Measurements from ENCODE around the gene MED25. TPM values are rescaled to one million over a fixed set of nuclear protein-coding genes. Genes with fewer than 3 reads are reported as not detected.

The MED25 gene
- total and polyA plus RNA-seq, 2 experiments from 2014 or later, result 45.6 to 58.6 TPM

GRCh38 chr19:49877879-49878743 is 60.0 kb downstream of the MED25 start:
- TF ChIP-seq POLR2AphosphoS5 (IDR thresholded peaks at IDR 0.05; ENCODE audit: low read depth) (peak; percentile 70; the same call in 1 of the 2 replicates), REST (IDR thresholded peaks at IDR 0.05; ENCODE audit: unreplicated experiment) (no peak)
- H3K27me3 Mint-ChIP-seq (ENCODE audit: insufficient read depth, low read depth, poor library complexity), result peaks cover 18% of the 10 kb centered on the region
- peak overlapping the region; percentile 92 for H3K4me2 ChIP-seq
- peaks cover 38% of the 10 kb centered on the region for H3K79me2 ChIP-seq (replicated peaks; ENCODE audit: insufficient read depth)
- H2AFZ ChIP-seq, result no peak overlapping the region
- H3K27me3 ChIP-seq (ENCODE audit: insufficient read depth), result no peaks in the 10 kb centered on the region
- DNase-seq (ENCODE audit: low spot score), result peak; percentile 99
- peaks cover under 1% of the 10 kb centered on the region; the same call in 1 of the 3 replicates for H3K9me3 Mint-ChIP-seq
- peaks cover 17% of the 10 kb centered on the region; the same call in 1 of the 2 replicates for H3F3A ChIP-seq (replicated peaks; ENCODE audit: low read depth)
- peak; percentile 73 for ATAC-seq
- peaks cover 16% of the 10 kb centered on the region; the same call in 1 of the 2 replicates for H3K4me1 ChIP-seq (ENCODE audit: insufficient read depth)
- peak overlapping the region; percentile 96 for H3K27ac ChIP-seq (ENCODE audit: low read depth)
- peaks cover 8% of the 10 kb centered on the region for H4K20me1 ChIP-seq (replicated peaks; ENCODE audit: insufficient read depth)
- H3K36me3 Mint-ChIP-seq (ENCODE audit: low read depth), result peaks cover 53% of the 10 kb centered on the region
- peaks cover 25% of the 10 kb centered on the region for H3K36me3 ChIP-seq (ENCODE audit: insufficient read depth)
- peak overlapping the region; percentile 63 for H3K4me3 ChIP-seq
- H3K4me3 Mint-ChIP-seq, result no peak overlapping the region
- no peak overlapping the region; the same call in 1 of the 2 replicates for H3K27ac Mint-ChIP-seq
- H3K9me2 ChIP-seq (ENCODE audit: insufficient read depth), result no peaks in the 10 kb centered on the region
- peaks cover 26% of the 10 kb centered on the region for H3K4me1 Mint-ChIP-seq

- H3K36me3 ChIP-seq (ENCODE audit: insufficient read depth), result peaks cover 28% of the 10 kb centered on the region
- H3K4me2 ChIP-seq, result peak overlapping the region; percentile 92
- no peak overlapping the region for H2AFZ ChIP-seq
- DNase-seq (ENCODE audit: low spot score) (no peak), ATAC-seq (no peak)
- peak overlapping the region; percentile 63 for H3K4me3 ChIP-seq
- peaks cover 8% of the 10 kb centered on the region for H4K20me1 ChIP-seq (replicated peaks; ENCODE audit: insufficient read depth)
- H3K27me3 ChIP-seq (ENCODE audit: insufficient read depth), result no peaks in the 10 kb centered on the region
- Mint-ChIP-seq H3K27me3 (ENCODE audit: insufficient read depth, low read depth, poor library complexity) (peaks cover 18% of the 10 kb centered on the region), H3K36me3 (ENCODE audit: low read depth) (peaks cover 59% of the 10 kb centered on the region), H3K4me1 (peaks cover 26% of the 10 kb centered on the region), H3K9me3 (peaks cover 3% of the 10 kb centered on the region; the same call in 1 of the 3 replicates), H3K4me3 (no peak overlapping the region), H3K27ac (no peak overlapping the region; the same call in 1 of the 2 replicates)
- H3F3A ChIP-seq (replicated peaks; ENCODE audit: low read depth), result peaks cover 17% of the 10 kb centered on the region; the same call in 1 of the 2 replicates
- H3K27ac ChIP-seq (ENCODE audit: low read depth), result peak overlapping the region; percentile 96
- peaks cover 38% of the 10 kb centered on the region for H3K79me2 ChIP-seq (replicated peaks; ENCODE audit: insufficient read depth)
- no peaks in the 10 kb centered on the region for H3K9me2 ChIP-seq (ENCODE audit: insufficient read depth)
- peaks cover 16% of the 10 kb centered on the region; the same call in 1 of the 2 replicates for H3K4me1 ChIP-seq (ENCODE audit: insufficient read depth)
- TF ChIP-seq CREB1 (CRISPR knock-in tag; IDR thresholded peaks at IDR 0.05; ENCODE audit: low read depth), result no peak
- TF ChIP-seq CTCF (conservative IDR thresholded peaks at IDR 0.05; ENCODE audit: low read depth in 2 of 2), result no peak
- no peak for TF ChIP-seq EZH2phosphoT487 (IDR thresholded peaks at IDR 0.05; ENCODE audit: unreplicated experiment)
- no peak for TF ChIP-seq ZNF462 (CRISPR knock-in tag; IDR thresholded peaks at IDR 0.05)
These were observed 60.6 kb downstream of the MED25 start for GRCh38 chr19:49878744-49879070.

All from GM23338 (cell line).